ENCODE data around the gene CASQ2.
"Not testable (repeated sequence)": the region's sequence is repeated elsewhere in the genome, so short reads cannot be mapped to it uniquely, and the experiment has no call there.

The CASQ2 gene

DNA sequence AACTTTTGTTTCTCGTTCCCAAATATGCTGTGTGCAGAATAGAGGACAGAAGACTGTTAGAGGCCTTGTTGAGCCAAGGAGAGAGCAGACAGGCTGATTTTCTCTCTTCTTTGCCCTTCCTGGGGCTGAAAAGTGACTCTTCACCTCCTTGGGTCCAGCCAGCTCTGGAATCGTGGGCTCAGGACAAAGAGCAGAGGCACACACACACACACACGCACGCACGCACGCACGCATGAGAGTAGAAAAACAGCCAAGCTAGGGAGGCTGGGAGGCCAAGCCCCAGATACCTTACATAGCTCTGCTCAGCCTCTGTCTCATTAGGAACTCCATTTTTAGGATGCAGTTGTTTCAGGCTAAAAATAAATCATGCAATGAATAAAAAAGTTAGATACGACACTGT lies at the start of gene CASQ2:
Gene CASQ2, minus strand, starts transcription at position 166 of the 400 bp plus-strand sequence. CDS start 173 bp downstream, outside the sequence.
- DNase-seq: no peak

DNA sequence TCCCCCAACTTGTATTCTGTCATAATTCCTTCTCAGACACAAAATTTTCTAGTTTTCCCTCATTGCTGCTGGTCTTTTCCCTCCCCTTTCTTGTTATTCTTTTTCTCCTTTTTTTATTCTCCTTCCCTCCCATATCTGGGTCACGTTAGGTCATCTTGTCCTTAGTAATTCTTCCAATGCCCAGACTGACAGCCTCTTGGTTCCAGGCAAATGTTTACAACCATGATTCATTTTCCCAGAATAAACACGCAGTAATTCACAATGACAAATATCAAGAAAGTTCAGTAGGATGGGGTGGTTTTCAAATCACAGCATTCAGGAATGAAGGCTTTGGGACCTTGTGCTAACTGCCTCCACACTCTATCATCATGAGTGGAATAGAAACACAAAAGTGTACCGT lies 47.2 kb upstream of the CASQ2 start:
- DNase-seq: no peak

DNA sequence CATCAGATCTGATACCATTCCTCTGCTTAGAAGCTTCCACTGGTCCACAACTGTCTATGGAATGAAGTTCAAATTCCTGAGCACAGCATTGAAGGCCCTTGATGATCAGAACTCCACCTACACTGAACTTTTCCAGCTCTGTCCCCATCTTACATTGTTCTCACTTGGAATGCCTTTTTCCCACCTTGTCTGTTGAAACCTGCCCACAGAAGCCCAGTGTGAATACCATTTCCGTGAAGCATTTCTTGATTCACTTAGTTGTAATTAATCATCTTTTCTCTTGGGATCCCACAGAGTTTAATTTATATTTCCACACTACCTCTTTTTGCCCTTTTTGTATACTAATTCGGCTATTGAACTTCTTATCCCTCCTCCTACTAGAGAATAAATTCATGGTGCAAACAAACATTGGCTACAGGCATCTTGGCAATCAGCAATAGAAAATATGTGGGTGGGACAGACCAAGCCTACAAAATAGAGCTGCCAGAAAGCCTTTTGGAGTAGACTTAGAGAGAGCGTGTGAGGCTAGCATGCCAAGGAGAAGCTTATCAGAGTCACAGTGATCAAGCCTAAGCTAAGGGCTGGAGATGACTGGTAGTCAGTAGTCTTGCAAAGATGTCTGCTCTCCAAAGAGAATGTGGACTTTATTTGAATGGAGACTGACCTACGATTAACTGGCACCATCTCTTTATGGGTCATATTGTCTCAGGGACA lies 46.3 kb upstream of the CASQ2 start:
- no peak for DNase-seq

DNA sequence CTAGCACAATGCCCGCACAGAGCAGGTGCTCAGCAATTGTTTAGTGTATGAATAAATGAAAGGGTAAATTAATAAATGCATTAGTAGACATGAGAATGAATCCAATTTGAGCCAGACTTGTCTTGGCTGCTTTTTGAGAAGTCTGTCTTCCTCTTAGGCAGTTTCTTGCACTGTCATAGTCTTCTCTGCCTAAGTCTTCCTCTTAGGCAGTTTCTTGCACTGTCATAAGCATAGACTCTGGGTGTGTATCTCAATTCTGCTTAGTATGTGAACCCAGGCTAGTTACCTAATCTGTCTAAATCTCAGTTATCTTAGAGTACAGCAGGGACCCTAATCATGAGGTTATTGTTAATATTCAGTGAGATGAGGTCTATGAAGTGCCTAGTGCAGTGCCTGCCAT lies 45.2 kb upstream of the CASQ2 start:
- DNase-seq: no peak

DNA sequence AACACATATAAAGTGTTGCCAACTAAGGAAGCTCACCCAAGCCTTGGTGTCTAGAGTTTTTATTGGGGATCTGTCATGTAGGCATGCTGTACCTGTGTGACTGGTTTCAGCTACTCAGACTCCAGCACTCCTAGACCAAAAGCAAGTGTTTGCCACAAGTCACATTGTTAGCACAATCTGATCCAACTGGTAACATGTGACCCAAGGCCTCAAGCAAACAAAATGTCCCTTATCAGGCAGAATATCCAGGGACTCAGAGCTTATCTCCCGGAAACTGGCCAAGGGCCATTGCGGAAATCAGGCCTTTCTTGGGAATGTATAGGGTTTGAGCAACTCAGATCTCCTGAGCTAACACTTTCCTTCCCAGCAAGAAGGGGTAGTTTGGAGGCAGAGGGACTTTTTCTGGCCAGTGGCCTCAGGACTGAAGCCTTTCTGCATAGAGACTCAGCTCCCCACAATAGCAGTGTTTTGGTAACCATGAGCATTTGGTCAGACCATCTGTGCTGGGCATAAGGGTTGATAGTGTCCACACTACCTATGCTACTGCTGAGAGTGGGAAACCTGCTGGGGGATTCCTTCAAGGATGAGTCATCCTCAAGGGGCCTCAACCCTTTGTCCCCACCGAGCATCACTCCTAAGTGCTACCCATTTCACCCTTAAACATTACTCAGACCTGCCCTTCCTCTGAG lies 42.8 kb upstream of the CASQ2 start:
- DNase-seq: no peak

- DNase-seq: peak; percentile 32
Measured at GRCh38 chr1:115810609-115811008, 42.1 kb upstream of the CASQ2 start.

DNA sequence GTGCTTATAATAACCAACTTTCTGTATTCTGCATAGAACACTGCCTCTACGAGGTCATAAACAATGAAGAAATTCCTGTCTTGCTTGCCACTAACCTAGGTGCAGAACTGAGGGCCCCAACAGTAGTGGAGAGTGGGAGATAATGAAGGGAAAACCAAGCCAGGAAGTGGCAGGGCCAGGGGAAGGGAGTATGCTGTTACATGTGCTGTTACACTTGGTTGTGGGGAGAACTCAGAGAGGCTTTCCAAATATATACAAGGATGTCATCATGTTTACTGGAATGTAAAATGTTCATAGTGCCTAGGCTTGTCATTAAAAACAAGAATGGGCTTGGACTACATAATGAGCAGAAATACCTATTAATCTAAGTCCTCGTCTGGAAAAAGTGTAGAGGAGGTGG lies 41.3 kb upstream of the CASQ2 start:
- no peak for DNase-seq

- no peak for DNase-seq
Measured at GRCh38 chr1:115809076-115809475, 40.6 kb upstream of the CASQ2 start.

DNA sequence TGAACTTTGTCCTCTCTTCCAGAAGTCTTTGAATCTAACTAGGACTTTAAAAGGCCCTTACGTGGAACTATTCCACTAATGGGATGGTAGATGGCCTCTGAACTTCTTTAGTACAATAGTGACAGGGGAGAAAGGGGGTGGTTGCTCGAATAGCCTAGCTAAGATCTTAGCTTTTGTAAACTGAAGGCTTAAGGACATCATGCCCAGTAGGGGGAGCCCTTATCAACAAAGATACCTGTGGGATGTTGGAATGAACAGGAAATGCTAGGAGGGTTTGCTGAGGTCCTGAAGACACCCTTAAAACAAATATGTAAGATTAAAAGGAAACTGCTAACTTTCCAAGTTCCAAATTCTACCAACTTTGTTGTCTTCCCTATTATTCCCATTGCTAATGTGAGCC lies 39.2 kb upstream of the CASQ2 start:
- peak; percentile 33 for DNase-seq

DNA sequence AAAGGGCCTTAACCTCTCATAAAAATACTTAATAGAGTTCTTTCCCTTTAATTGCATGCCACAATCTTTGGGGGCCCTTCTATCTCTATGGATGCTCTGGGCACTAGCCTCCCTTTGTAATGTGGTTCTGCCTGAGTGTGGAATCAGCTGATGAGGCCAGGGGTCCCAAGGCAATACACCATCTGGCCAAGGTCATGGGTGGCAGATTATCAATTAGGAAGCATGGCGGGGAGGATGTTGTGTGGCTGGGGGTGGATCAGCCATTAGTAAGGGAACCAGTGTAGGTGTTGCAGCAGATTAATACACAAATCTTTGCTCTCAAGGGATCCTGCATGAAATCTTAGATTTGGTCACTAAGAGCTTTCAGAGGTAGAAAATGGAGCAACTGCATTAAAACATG lies 37.1 kb upstream of the CASQ2 start:
- no peak for DNase-seq

GRCh38 chr1:115802416-115802815 lies 33.9 kb upstream of the CASQ2 start:
- no peak for DNase-seq

- DNase-seq: no peak
Measured at GRCh38 chr1:115797486-115797885, 29.0 kb upstream of the CASQ2 start.

DNA sequence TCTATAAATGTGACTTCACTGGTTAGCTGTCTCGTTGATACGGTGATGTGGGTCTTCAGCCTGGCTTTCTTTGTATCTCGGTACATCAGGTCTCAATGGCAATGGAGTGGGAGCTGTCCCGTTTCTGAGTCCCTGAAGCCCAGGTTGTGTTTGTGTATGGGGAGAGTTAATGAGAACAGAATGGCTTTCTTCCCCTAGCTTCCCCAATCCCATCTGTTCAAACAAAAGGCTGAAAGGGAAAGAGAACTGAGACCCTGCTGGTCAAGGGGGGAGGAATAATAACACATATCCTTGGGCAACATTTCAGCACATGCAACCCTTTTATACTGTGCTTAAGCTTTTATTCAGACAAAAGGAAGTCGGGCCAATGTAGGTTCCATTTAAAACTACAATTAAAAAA lies 28.4 kb upstream of the CASQ2 start:
- no peak for DNase-seq

GRCh38 chr1:115796036-115796435 lies 27.5 kb upstream of the CASQ2 start:
- DNase-seq: no peak

DNA sequence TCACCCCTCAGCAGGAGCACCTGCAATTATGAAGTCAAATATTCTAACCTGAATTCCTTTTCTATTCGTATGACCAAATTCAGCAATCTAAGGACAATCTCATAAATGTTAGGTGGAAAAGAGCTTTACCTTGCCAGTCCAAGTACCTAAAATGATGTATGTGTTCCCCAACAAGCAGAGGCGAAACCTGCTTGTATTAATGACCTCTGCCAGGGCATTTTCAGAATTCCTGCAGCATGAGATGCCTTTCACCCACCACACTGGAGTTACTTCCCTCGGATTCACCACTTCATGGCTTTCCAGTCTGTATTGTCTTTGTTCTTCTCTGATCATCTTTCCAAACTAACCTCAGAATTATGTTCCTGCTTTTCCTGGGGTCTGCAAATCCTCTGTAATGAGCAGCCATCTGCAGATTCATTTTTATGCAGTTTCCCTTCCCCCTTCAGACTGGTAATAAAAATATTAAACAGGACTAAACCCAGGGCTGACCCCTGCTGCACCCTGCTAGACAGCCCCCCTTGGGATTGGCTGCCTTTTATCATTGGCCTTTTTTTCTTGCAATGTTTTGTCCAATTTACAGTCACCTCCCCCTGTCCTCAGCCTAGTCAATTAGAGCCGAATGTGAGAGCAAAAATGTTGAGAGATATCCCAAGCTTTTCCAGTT lies 26.6 kb upstream of the CASQ2 start:
- no peak for DNase-seq

- no peak for DNase-seq
Measured at GRCh38 chr1:115793162-115793561, 24.6 kb upstream of the CASQ2 start.

- DNase-seq: no peak
Measured at GRCh38 chr1:115791816-115792215, 23.3 kb upstream of the CASQ2 start.

GRCh38 chr1:115790846-115791245 lies 22.3 kb upstream of the CASQ2 start:
- no peak for DNase-seq

GRCh38 chr1:115790356-115790755 lies 21.8 kb upstream of the CASQ2 start:
- DNase-seq: no peak

- DNase-seq: no peak
Measured at GRCh38 chr1:115783311-115783710, 14.8 kb upstream of the CASQ2 start.

DNA sequence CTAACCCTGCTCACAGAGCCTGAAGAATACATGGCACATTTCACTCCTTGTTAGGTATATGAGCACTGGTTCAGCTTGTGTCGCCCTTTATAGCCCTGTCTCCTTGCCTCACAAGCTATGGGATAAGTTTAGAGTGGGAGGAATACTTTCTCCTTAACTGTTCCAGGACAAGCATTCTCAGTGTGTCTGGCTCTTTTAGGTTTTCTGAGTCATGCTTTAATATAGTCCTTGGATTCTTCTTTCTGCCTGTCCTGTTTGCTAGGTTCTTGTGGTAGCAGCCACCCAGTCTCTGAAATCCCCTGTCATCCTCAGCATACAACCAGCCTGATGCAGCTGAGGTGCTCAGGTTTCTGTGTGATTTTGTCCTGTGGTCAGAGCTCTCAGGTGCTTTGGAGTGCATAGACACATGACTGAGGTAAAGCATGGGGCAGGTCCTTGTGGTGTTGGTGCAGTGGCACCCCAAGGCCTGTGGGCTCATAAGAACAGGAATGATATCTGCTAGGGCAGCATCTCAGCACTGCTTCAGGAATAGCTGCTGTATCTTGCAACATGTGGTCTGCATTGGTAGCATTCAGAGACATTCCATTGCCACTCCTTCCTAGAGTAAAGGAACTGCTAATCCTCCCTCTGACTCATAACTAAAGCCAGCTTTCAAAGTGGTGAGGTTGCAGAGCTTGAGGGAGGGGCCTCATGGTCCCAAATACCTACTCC lies 14.2 kb upstream of the CASQ2 start:
- no peak for DNase-seq

GRCh38 chr1:115781851-115782250 lies 13.3 kb upstream of the CASQ2 start:
- no peak for DNase-seq

GRCh38 chr1:115781343-115781742 lies 12.8 kb upstream of the CASQ2 start:
- no peak for DNase-seq

DNA sequence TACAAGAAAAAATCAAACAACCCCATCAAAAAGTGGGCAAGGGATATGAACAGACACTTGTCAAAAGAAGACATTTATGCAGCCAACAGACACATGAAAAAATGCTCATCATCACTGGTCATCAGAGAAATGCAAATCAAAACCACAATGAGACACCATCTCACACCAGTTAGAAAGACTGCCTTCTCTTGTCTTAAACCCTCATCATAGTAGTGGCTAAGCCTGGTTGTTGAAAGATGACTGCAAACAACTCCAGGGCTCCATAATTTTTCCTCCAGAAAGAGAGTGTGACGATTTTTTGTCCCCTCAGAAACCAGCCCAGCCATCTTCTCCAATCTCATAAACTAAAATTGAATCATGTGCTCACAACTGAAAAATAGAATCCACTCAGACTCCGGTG lies 12.1 kb upstream of the CASQ2 start:
- DNase-seq: not testable (repeated sequence)

Data from NCI-H2029 treated with DMSO at 0.1 percent for 48 hours (cell line).